ENCODE data around the gene RAET1G. TPM values are rescaled to one million over a fixed set of nuclear protein-coding genes. Genes with fewer than 3 reads are reported as not detected.

RAET1G gene
- total and polyA plus RNA-seq, 12 donors = 0.21 to 0.37 (median 0.34) TPM; not detected in 8

- no peak overlapping the region for H3K27ac ChIP-seq
- intact Hi-C loops (cut with DNase I) = loop anchor here in 6 of 10 donors (2.0 to 10.0 kb wide), 3 partner anchors 72 to 399 kb away; no protein-coding TSS in a partner anchor
- 22 to 54% methylated on average over 2 of the region's 2 CpGs for whole genome bisulfite sequencing, 2 donors
- peaks cover 16 to 99% (median 96%) of the 10 kb centered on the region in 7 donors for H3K27me3 ChIP-seq
- no peak overlapping the region for H3K4me3 ChIP-seq
- ATAC-seq (no peak), DNase-seq (no peak)
- no peaks in the 10 kb centered on the region for H3K9me3 ChIP-seq
- peaks cover 5 to 14% (median 11%) of the 10 kb centered on the region in 9 donors for H3K4me1 ChIP-seq
- TF ChIP-seq CTCF (IDR thresholded peaks at IDR 0.05) = no peak
- no peaks in the 10 kb centered on the region for H3K36me3 ChIP-seq
These were observed 12.7 kb upstream of the RAET1G start for GRCh38 chr6:149935668-149936067.

- WGBS, 2 donors = 57% methylated on average over 4 of the region's 4 CpGs
- H3K4me3 ChIP-seq = no peak overlapping the region
- H3K9me3 ChIP-seq = no peaks in the 10 kb centered on the region
- no peaks in the 10 kb centered on the region for H3K36me3 ChIP-seq
- intact Hi-C loops (cut with DNase I) = loop anchor here in 6 of 10 donors (2.0 to 10.0 kb wide), 3 partner anchors 72 to 400 kb away; no protein-coding TSS in a partner anchor
- no peak overlapping the region for H3K27ac ChIP-seq
- TF ChIP-seq CTCF (IDR thresholded peaks at IDR 0.05) = no peak
- DNase-seq (no peak), ATAC-seq (no peak)
- H3K27me3 ChIP-seq = peaks cover 16 to 99% (median 96%) of the 10 kb centered on the region in 7 donors
- H3K4me1 ChIP-seq = peaks cover 5 to 14% (median 11%) of the 10 kb centered on the region in 9 donors
These were observed 12.3 kb upstream of the RAET1G start for GRCh38 chr6:149935246-149935645.

GRCh38 chr6:149934249-149935156, 11.6 kb upstream of the RAET1G start:
- Histone ChIP-seq H3K4me3 (no peak overlapping the region), H3K27ac (no peak overlapping the region), H3K36me3 (no peaks in the 10 kb centered on the region), H3K9me3 (no peaks in the 10 kb centered on the region), H3K27me3 (peaks cover 16 to 99% (median 96%) of the 10 kb centered on the region in 7 donors), H3K4me1 (peaks cover 5 to 14% (median 11%) of the 10 kb centered on the region in 9 donors)
- TF ChIP-seq CTCF (IDR thresholded peaks at IDR 0.05) = peak; percentile 68 to 87 (median 83)
- WGBS, 2 donors = 35 to 38% methylated on average over 11 of the region's 11 CpGs
- ATAC-seq = peak in 7 of 8 donors; percentile 59 to 73 (median 68)
- intact Hi-C loops (cut with DNase I) = loop anchor here (1.0 to 10.0 kb wide), 6 partner anchors 73 to 400 kb away; no protein-coding TSS in a partner anchor
- DNase-seq = peak in 1 of 2 donors; percentile 55

- no peak overlapping the region for H3K27ac ChIP-seq
- no peaks in the 10 kb centered on the region for H3K36me3 ChIP-seq
- no peaks in the 10 kb centered on the region for H3K9me3 ChIP-seq
- WGBS, 2 donors = 28 to 38% methylated on average over 3 of the region's 3 CpGs
- no peak for TF ChIP-seq CTCF (IDR thresholded peaks at IDR 0.05)
- ATAC-seq (no peak), DNase-seq (no peak)
- intact Hi-C loops (cut with DNase I) = loop anchor here in 2 of 10 donors (5.0 to 10.0 kb wide), 2 partner anchors 96 to 401 kb away; no protein-coding TSS in a partner anchor
- H3K27me3 ChIP-seq = peaks cover 7 to 99% (median 94%) of the 10 kb centered on the region in 7 donors
- no peak overlapping the region for H3K4me3 ChIP-seq
- peaks cover 3 to 5% (median 4%) of the 10 kb centered on the region in 9 donors for H3K4me1 ChIP-seq
These were observed 10.5 kb upstream of the RAET1G start for GRCh38 chr6:149933461-149933860.

All from heart right ventricle (tissue), 16 donors.